ENCODE data around the gene SEMA3E. TPM values are rescaled to one million over a fixed set of nuclear protein-coding genes. Genes with fewer than 3 reads are reported as not detected.

SEMA3E gene
- total RNA-seq, 2 experiments from 2014 or later = not detected

GRCh38 chr7:83658126-83658525, 9.2 kb upstream of the SEMA3E start:
- no peak overlapping the region for H3K4me3 Mint-ChIP-seq
- DNase-seq = no peak
- CTCF ChIA-PET = no interaction called here

GRCh38 chr7:83655951-83656556, 7.1 kb upstream of the SEMA3E start:
- no peak for ATAC-seq
- no peak for TF ChIP-seq CTCF (IDR thresholded peaks at IDR 0.05)
- Mint-ChIP-seq H3K27me3 (no peaks in the 10 kb centered on the region), H3K4me1 (ENCODE audit: low read depth) (no peaks in the 10 kb centered on the region), H3K36me3 (ENCODE audit: low read depth) (no peaks in the 10 kb centered on the region), H3K4me3 (no peak overlapping the region), H3K27ac (no peak overlapping the region), H3K9me3 (no peaks in the 10 kb centered on the region)
- peak; percentile 29 for DNase-seq
- intact Hi-C loops (cut with micrococcal nuclease) = no loop called here
- POLR2A ChIA-PET = no interaction called here
- CTCF ChIA-PET = interaction anchor here (0.9 kb wide), 1 partner anchor 712 kb away, joined by 3 read pairs; no protein-coding TSS in a partner anchor

More at GRCh38 chr7:83658126-83658525, 9.2 kb upstream of the SEMA3E start:
- Mint-ChIP-seq H3K27ac (no peak overlapping the region), H3K9me3 (no peaks in the 10 kb centered on the region), H3K27me3 (no peaks in the 10 kb centered on the region), H3K36me3 (ENCODE audit: low read depth) (no peaks in the 10 kb centered on the region), H3K4me1 (ENCODE audit: low read depth) (no peaks in the 10 kb centered on the region)
- intact Hi-C loops (cut with micrococcal nuclease) = no loop called here
- no peak for ATAC-seq
- TF ChIP-seq CTCF (IDR thresholded peaks at IDR 0.05) = no peak
- POLR2A ChIA-PET = no interaction called here

- POLR2A ChIA-PET = no interaction called here
- CTCF ChIA-PET = no interaction called here
- TF ChIP-seq CTCF (IDR thresholded peaks at IDR 0.05) = no peak
- ATAC-seq (no peak), DNase-seq (no peak)
- H3K36me3 Mint-ChIP-seq (ENCODE audit: low read depth) = no peaks in the 10 kb centered on the region
- peaks cover 3% of the 10 kb centered on the region for H3K9me3 Mint-ChIP-seq
- H3K27me3 Mint-ChIP-seq = peaks cover 11% of the 10 kb centered on the region
- H3K27ac Mint-ChIP-seq = no peak overlapping the region
- no peak overlapping the region for H3K4me3 Mint-ChIP-seq
- intact Hi-C loops (cut with micrococcal nuclease) = loop anchor here (5.0 kb wide), 1 partner anchor 240 kb away; no protein-coding TSS in a partner anchor
- H3K4me1 Mint-ChIP-seq (ENCODE audit: low read depth) = no peaks in the 10 kb centered on the region
These were observed 3.5 kb upstream of the SEMA3E start for GRCh38 chr7:83652481-83652880.

- no peaks in the 10 kb centered on the region for H3K36me3 Mint-ChIP-seq (ENCODE audit: low read depth)
- DNase-seq (no peak), ATAC-seq (no peak)
- no peak for TF ChIP-seq CTCF (IDR thresholded peaks at IDR 0.05)
- no peak overlapping the region for H3K27ac Mint-ChIP-seq
- intact Hi-C loops (cut with micrococcal nuclease) = loop anchor here (5.0 kb wide), 1 partner anchor 237 kb away; no protein-coding TSS in a partner anchor
- H3K4me1 Mint-ChIP-seq (ENCODE audit: low read depth) = no peaks in the 10 kb centered on the region
- peaks cover 3% of the 10 kb centered on the region for H3K9me3 Mint-ChIP-seq
- peaks cover 11% of the 10 kb centered on the region for H3K27me3 Mint-ChIP-seq
- POLR2A ChIA-PET = no interaction called here
- CTCF ChIA-PET = no interaction called here
- no peak overlapping the region for H3K4me3 Mint-ChIP-seq
These were observed 762 bp upstream of the SEMA3E start for GRCh38 chr7:83649701-83650100.

- no peak for TF ChIP-seq CTCF (IDR thresholded peaks at IDR 0.05)
- ChIA-PET POLR2A (no interaction called here), CTCF (no interaction called here)
- ATAC-seq (no peak), DNase-seq (no peak)
- Mint-ChIP-seq H3K27ac (no peak overlapping the region), H3K36me3 (ENCODE audit: low read depth) (no peaks in the 10 kb centered on the region), H3K9me3 (peaks cover 3% of the 10 kb centered on the region), H3K4me3 (no peak overlapping the region), H3K4me1 (ENCODE audit: low read depth) (no peaks in the 10 kb centered on the region), H3K27me3 (peaks cover 11% of the 10 kb centered on the region)
- intact Hi-C loops (cut with micrococcal nuclease) = no loop called here
These were observed 2.9 kb downstream of the SEMA3E start for GRCh38 chr7:83646027-83646426.

Data from activated CD8-positive, alpha-beta T cell treated with anti-CD3 and anti-CD28 coated beads for 36 hours (primary cell).